SK-N-SH treated with all-trans-retinoic acid at 6 μM for 48 hours (cell line): Measurements from ENCODE around the gene ARFGEF2.

ENCODE experiments used
- ATAC-seq: fragments of 200-7000 bp; cut with Tn5 transposase; 3 replicates; pipeline ENCODE4 v1.9.1; 2020; ENCODE audit warnings: mild to moderate bottlenecking, moderate library complexity
- ARNTL ChIP-seq: fragments of 450-650 bp; formaldehyde crosslinking; IDR thresholded peaks from 2 replicates; pipeline ENCODE4 v1.5.0; 2020; ENCODE audit warnings: low read depth, mild to moderate bottlenecking, moderate library complexity, borderline replicate concordance
- BACH2 ChIP-seq: fragments of 250-450 bp; sonication (Bioruptor Pico); IDR thresholded peaks from 2 replicates; pipeline ENCODE4 v1.9.0; 2021; ENCODE audit warnings: mild to moderate bottlenecking, borderline replicate concordance
- CSDC2 ChIP-seq: fragments of 250-450 bp; sonication (Bioruptor Pico); IDR thresholded peaks from 2 replicates; pipeline ENCODE4 v1.5.0; 2020; ENCODE audit warnings: mild to moderate bottlenecking, moderate library complexity
- ESRRG ChIP-seq: fragments of 250-450 bp; sonication (Bioruptor Pico); IDR thresholded peaks from 2 replicates; pipeline ENCODE4 v1.6.1; 2021; ENCODE audit warnings: mild to moderate bottlenecking
- GLIS3 ChIP-seq: fragments of 250-450 bp; sonication (Bioruptor Pico); IDR thresholded peaks from 2 replicates; pipeline ENCODE4 v1.5.0; 2020; ENCODE audit warnings: mild to moderate bottlenecking, moderate library complexity
- OSR1 ChIP-seq: fragments of 250-450 bp; sonication (Bioruptor Pico); IDR thresholded peaks from 2 replicates; pipeline ENCODE4 v1.8.0; 2022; ENCODE audit warnings: moderate library complexity, mild to moderate bottlenecking, inconsistent platforms
- PPARA ChIP-seq: fragments of 250-450 bp; sonication (Bioruptor Pico); IDR thresholded peaks from 2 replicates; pipeline ENCODE4 v1.5.0; 2020; ENCODE audit warnings: mild to moderate bottlenecking, borderline replicate concordance
- RARB ChIP-seq: fragments of 250-450 bp; sonication (Bioruptor Pico); IDR thresholded peaks from 2 replicates; pipeline ENCODE4 v1.8.0; 2021; ENCODE audit warnings: mild to moderate bottlenecking, moderate library complexity
- SNAI2 ChIP-seq: fragments of 250-450 bp; sonication (Bioruptor Pico); IDR thresholded peaks from 2 replicates; pipeline ENCODE4 v1.5.0; 2020; ENCODE audit warnings: mild to moderate bottlenecking, moderate library complexity
- TCF4 ChIP-seq: fragments of 250-450 bp; sonication (Bioruptor Pico); IDR thresholded peaks from 2 replicates; pipeline ENCODE4 v1.8.0; 2021; ENCODE audit warnings: mild to moderate bottlenecking, moderate library complexity, borderline replicate concordance
- TOX ChIP-seq: fragments of 250-450 bp; sonication (Bioruptor Pico); IDR thresholded peaks from 2 replicates; pipeline ENCODE4 v1.8.0; 2021; ENCODE audit warnings: mild to moderate bottlenecking, moderate library complexity, borderline replicate concordance
- ZFP3 ChIP-seq: fragments of 250-450 bp; sonication (Bioruptor Pico); IDR thresholded peaks from 2 replicates; pipeline ENCODE4 v1.5.0; 2020; ENCODE audit warnings: mild to moderate bottlenecking, moderate library complexity
- ZFP30 ChIP-seq: fragments of 450-650 bp; formaldehyde crosslinking; IDR thresholded peaks from 2 replicates; pipeline ENCODE4 v1.5.0; 2022; ENCODE audit warnings: mild to moderate bottlenecking, moderate library complexity
- ZNF565 ChIP-seq: fragments of 450-650 bp; formaldehyde crosslinking; conservative IDR thresholded peaks from 2 replicates; pipeline ENCODE4 v1.5.0; 2020; ENCODE audit warnings: low read depth, mild to moderate bottlenecking, moderate library complexity
- ZNF70 ChIP-seq: fragments of 450-650 bp; formaldehyde crosslinking; IDR thresholded peaks from 2 replicates; pipeline ENCODE4 v1.5.0; 2020; ENCODE audit warnings: mild to moderate bottlenecking, moderate library complexity
- ZNF8 ChIP-seq: fragments of 450-650 bp; formaldehyde crosslinking; IDR thresholded peaks from 2 replicates; pipeline ENCODE4 v1.5.0; 2020; ENCODE audit warnings: mild to moderate bottlenecking, moderate library complexity
- TF ChIP-seq, protein P1 (sequence below): fragments of 250-450 bp; sonication (Bioruptor Pico); IDR thresholded peaks from 2 replicates; pipeline ENCODE4 v1.5.1; 2021; ENCODE audit warnings: mild to moderate bottlenecking, moderate library complexity
- TF ChIP-seq, protein P2 (sequence below): fragments of 250-450 bp; sonication (Bioruptor Pico); IDR thresholded peaks from 2 replicates; pipeline ENCODE4 v1.5.1; 2020; ENCODE audit warnings: low read depth, mild to moderate bottlenecking, moderate library complexity
- TF ChIP-seq, protein P3 (sequence below): fragments of 250-450 bp; sonication (Bioruptor Pico); IDR thresholded peaks from 2 replicates; pipeline ENCODE4 v1.8.0; 2021; ENCODE audit warnings: low read depth, mild to moderate bottlenecking, moderate library complexity, borderline replicate concordance
- TF ChIP-seq, protein P4 (sequence below): fragments of 250-450 bp; sonication (Bioruptor Pico); IDR thresholded peaks from 2 replicates; pipeline ENCODE4 v1.8.0; 2020; ENCODE audit warnings: mild to moderate bottlenecking, moderate library complexity, borderline replicate concordance
- TF ChIP-seq, protein P5 (sequence below): fragments of 250-450 bp; sonication (Bioruptor Pico); IDR thresholded peaks from 2 replicates; pipeline ENCODE4 v1.5.0; 2020; ENCODE audit warnings: mild to moderate bottlenecking, moderate library complexity

Gene ARFGEF2

DNA sequence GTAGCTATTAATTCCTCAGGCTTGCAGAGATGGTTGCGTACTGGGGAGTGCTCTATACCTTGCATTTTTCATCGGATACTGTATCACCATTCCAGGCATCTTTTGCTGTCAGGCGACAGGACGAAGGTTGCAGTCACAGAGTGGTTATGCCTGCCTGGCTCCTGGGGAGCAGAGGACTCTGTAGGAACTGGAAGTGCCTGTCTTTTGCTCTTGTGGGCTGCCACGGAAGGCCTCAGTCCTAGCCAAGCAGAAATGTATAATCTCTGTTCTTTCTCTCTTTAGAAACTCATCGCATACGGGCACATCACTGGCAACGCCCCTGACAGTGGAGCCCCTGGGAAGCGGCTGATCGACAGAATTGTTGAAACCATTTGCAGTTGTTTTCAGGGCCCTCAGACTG lies 29.5 kb downstream of the ARFGEF2 start:
- TF ChIP-seq, protein P1, sequence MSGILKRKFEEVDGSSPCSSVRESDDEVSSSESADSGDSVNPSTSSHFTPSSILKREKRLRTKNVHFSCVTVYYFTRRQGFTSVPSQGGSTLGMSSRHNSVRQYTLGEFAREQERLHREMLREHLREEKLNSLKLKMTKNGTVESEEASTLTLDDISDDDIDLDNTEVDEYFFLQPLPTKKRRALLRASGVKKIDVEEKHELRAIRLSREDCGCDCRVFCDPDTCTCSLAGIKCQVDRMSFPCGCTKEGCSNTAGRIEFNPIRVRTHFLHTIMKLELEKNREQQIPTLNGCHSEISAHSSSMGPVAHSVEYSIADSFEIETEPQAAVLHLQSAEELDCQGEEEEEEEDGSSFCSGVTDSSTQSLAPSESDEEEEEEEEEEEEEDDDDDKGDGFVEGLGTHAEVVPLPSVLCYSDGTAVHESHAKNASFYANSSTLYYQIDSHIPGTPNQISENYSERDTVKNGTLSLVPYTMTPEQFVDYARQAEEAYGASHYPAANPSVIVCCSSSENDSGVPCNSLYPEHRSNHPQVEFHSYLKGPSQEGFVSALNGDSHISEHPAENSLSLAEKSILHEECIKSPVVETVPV (CRISPR knock-in tag), result no peak
- TF ChIP-seq ZNF565 (no peak), ZFP30 (CRISPR knock-in tag) (no peak), SNAI2 (no peak), ESRRG (no peak), GLIS3 (no peak)
- TF ChIP-seq, all 23 proteins: peak for 0

DNA sequence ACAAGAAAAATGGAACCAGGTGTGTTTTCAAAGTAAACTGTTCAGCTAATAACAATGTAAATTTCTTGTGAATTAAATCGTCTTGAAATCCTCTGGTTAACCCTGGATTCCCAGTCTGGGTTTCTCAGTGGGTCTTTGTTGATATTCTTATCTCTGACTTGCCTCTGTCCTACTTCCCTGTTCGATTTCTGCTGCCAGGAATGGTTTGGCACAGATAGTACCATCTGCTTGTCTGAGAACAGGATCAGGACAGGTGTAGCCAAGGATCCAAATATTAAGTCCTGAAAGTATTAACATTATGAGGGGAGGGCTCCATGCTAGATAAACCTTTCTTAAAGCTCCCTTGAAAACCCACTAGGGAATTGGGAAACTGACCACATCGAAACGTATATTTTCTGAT lies 30.1 kb downstream of the ARFGEF2 start:
- TF ChIP-seq CSDC2 (no peak), ZNF70 (CRISPR knock-in tag) (no peak), RARB (CRISPR knock-in tag) (no peak), PPARA (CRISPR knock-in tag) (no peak), ZNF565 (no peak), BACH2 (CRISPR knock-in tag) (no peak), ZFP30 (CRISPR knock-in tag) (no peak), TCF4 (no peak), TOX (no peak), ARNTL (CRISPR knock-in tag) (no peak), ZNF8 (no peak)
- TF ChIP-seq, protein P2, sequence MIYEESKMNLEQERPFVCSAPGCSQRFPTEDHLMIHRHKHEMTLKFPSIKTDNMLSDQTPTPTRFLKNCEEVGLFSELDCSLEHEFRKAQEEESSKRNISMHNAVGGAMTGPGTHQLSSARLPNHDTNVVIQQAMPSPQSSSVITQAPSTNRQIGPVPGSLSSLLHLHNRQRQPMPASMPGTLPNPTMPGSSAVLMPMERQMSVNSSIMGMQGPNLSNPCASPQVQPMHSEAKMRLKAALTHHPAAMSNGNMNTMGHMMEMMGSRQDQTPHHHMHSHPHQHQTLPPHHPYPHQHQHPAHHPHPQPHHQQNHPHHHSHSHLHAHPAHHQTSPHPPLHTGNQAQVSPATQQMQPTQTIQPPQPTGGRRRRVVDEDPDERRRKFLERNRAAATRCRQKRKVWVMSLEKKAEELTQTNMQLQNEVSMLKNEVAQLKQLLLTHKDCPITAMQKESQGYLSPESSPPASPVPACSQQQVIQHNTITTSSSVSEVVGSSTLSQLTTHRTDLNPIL (CRISPR knock-in tag), result no peak
- TF ChIP-seq, protein P1 (CRISPR knock-in tag), result no peak
- TF ChIP-seq, protein P3, sequence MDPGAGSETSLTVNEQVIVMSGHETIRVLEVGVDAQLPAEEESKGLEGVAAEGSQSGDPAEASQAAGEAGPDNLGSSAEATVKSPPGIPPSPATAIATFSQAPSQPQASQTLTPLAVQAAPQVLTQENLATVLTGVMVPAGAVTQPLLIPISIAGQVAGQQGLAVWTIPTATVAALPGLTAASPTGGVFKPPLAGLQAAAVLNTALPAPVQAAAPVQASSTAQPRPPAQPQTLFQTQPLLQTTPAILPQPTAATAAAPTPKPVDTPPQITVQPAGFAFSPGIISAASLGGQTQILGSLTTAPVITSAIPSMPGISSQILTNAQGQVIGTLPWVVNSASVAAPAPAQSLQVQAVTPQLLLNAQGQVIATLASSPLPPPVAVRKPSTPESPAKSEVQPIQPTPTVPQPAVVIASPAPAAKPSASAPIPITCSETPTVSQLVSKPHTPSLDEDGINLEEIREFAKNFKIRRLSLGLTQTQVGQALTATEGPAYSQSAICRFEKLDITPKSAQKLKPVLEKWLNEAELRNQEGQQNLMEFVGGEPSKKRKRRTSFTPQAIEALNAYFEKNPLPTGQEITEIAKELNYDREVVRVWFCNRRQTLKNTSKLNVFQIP (CRISPR knock-in tag), result no peak
- TF ChIP-seq, protein P4, sequence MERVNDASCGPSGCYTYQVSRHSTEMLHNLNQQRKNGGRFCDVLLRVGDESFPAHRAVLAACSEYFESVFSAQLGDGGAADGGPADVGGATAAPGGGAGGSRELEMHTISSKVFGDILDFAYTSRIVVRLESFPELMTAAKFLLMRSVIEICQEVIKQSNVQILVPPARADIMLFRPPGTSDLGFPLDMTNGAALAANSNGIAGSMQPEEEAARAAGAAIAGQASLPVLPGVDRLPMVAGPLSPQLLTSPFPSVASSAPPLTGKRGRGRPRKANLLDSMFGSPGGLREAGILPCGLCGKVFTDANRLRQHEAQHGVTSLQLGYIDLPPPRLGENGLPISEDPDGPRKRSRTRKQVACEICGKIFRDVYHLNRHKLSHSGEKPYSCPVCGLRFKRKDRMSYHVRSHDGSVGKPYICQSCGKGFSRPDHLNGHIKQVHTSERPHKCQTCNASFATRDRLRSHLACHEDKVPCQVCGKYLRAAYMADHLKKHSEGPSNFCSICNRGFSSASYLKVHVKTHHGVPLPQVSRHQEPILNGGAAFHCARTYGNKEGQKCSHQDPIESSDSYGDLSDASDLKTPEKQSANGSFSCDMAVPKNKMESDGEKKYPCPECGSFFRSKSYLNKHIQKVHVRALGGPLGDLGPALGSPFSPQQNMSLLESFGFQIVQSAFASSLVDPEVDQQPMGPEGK (CRISPR knock-in tag), result no peak
- TF ChIP-seq, protein P5, sequence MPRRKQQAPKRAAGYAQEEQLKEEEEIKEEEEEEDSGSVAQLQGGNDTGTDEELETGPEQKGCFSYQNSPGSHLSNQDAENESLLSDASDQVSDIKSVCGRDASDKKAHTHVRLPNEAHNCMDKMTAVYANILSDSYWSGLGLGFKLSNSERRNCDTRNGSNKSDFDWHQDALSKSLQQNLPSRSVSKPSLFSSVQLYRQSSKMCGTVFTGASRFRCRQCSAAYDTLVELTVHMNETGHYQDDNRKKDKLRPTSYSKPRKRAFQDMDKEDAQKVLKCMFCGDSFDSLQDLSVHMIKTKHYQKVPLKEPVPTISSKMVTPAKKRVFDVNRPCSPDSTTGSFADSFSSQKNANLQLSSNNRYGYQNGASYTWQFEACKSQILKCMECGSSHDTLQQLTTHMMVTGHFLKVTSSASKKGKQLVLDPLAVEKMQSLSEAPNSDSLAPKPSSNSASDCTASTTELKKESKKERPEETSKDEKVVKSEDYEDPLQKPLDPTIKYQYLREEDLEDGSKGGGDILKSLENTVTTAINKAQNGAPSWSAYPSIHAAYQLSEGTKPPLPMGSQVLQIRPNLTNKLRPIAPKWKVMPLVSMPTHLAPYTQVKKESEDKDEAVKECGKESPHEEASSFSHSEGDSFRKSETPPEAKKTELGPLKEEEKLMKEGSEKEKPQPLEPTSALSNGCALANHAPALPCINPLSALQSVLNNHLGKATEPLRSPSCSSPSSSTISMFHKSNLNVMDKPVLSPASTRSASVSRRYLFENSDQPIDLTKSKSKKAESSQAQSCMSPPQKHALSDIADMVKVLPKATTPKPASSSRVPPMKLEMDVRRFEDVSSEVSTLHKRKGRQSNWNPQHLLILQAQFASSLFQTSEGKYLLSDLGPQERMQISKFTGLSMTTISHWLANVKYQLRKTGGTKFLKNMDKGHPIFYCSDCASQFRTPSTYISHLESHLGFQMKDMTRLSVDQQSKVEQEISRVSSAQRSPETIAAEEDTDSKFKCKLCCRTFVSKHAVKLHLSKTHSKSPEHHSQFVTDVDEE (CRISPR knock-in tag), result no peak
- no peak for ATAC-seq

More for the DNA sequence above, 29.5 kb downstream of the ARFGEF2 start:
- ATAC-seq, result no peak

DNA sequence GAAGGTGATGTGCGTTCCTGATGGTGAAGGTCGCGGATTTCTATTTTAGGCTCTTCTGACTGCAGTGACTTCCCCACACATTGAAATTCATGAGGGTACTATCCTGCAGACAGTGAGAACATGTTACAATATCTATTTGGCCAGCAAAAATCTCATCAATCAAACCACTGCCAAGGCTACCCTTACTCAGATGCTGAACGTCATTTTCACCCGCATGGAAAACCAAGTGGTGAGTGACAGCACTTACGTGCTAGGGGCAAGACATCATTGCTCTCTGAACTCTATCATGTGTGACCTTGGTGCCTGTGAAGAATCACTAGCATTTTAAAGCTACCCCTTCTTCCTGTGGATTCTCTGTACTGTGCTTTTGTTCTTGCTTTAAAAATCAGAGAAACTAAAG lies 31.1 kb downstream of the ARFGEF2 start:
- TF ChIP-seq OSR1 (CRISPR knock-in tag) (no peak), ARNTL (CRISPR knock-in tag) (no peak), CSDC2 (no peak), ZFP3 (CRISPR knock-in tag) (no peak), TOX (no peak)
- TF ChIP-seq, protein P4 (CRISPR knock-in tag), result no peak
- TF ChIP-seq, protein P2 (CRISPR knock-in tag), result no peak
- TF ChIP-seq, protein P1 (CRISPR knock-in tag), result no peak

More for the DNA sequence above, 31.1 kb downstream of the ARFGEF2 start:
- ATAC-seq, result no peak
